HG02759 (cell line): Measurements from ENCODE around the gene TRAFD1.
A peak's percentile ranks its signal among the peaks of the same experiment; 100 is the strongest.

Source experiments
- ATAC-seq: cut with Tn5 transposase; IDR thresholded peaks from one replicate; pipeline ENCODE4 v1.9.1; 2021; ENCODE audit warnings: mild to moderate bottlenecking, moderate library complexity; ENCODE audit not compliant: unreplicated experiment

The TRAFD1 gene

DNA sequence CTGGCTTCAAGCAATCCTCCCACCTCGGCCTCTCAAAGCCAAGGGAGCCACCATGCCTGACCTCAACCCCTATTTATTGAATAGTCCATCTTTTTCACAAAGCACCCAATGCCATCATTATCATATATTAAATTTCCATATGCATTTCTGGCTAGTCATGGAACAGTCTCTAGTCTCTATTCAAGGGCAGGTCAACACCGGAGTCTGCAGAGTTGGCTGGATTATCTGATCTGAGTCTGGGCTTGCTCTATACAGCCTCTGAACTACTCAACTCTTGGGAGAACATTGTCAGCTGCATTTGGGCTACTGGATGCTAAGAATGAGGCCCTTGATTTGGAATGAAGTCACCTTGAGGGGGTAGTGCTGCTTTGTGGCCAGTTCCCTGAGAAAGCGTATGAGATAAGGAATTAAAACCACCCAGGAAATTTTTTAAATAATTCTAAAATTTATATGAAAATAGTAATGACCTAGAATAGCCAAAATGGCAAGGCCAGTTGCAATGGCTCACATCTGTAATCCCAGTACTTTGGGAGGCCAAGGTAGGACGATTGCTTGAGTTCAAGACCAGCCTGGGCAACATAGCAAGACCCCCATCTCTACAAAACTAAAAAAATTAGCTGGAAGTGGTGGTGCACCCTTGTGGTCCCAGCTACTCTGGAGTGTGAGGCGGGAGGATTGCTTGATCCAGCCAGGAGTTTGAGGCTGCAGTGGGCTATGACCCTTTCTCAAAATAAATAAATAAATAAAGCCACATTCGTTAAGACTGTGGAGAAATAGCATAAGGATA is 9.9 kb upstream of the TRAFD1 start:
- no peak for ATAC-seq

DNA sequence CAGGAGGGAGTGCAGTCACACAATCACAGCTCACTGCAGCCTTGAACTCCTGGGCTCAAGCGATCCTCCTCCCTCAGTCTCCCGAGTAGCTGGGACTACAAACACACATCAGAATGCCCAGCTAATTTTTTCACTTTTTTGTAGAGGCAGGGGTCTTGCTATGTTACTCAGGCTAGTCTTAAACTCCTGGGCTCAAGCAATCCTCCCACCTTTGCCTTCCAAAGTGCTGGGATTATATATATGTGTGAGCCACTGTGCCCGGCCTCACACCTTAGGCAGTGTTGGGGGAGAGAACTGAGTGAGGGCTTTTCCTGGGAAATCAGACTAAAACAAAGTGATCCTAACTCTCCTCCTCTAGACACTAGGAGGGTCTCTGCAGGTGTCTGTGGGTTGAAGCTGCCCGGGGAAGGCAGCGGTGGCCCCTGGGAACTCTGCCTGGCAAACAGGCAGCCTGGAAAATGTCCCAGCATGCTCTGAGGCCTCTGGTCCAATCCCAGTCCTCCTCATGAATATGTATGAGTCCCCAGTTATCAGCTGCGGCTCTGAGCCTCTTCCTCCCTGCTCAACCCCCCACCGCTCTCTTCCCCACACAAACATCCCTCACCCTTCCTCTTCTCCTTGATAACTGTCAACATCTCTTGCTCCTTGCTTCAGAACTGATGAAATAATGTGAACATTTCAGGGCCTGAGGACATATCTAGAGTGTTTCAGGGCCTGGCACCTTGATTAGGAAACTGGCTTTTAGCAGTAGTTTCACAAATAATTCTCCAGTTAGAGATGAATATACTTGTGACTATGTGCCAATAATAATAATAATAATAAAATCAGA is 8.9 kb upstream of the TRAFD1 start:
- ATAC-seq = no peak

DNA sequence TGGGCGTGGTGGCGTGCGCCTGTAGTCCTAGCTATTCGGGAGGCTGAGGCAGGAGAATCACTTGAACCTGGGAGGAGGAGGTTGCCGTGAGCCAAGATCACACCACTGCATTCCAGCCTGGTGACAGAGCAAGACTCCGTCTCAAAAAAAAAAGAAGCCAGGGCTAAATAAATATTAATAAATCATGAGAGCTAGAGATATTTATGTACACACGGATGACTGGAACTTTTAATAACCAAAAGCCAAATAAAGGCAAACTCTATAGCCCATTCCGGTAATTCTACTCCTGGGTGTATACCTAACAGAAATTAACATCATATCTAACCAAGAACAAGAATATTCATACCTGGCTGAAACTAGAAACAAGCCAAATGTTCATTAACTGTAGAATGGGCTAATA is 7.7 kb upstream of the TRAFD1 start:
- ATAC-seq = no peak

DNA sequence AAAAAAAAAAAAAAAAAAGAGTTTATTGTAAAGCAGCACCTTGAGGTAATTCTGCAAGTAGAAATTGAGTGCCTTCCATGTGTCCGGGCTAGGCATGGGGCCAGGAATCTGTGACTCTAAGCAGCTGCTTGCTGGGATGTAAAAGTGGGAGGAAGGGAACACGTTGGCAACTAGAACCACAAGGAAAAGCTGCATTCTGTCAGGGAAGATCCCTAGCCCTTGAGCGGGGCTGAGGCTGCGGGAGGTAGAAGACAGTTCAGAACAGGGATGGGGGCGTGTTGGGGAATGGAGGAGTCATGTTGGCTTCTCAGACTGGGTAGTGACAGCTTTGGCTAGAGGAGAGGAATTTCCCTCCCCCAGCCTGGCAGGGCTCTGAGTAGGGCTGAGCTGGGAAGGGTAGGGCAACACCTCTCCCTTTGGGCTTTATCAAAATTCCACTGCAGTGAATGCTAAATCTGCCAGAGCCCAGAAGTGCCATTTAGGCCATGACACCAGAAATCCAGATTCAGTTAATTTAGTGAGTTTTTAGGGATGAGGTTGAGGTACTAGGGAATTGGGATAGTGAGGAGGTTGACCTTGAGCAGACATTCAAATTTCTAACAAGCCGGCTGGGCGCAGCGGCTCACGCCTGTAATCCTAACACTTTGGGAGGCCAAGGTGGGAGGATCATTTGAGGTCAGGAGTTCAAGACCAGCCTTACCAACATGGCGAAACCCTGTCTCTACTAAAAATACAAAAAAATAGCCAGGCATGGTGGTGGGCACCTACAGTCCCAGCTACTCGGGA is 3.4 kb upstream of the TRAFD1 start:
- ATAC-seq = no peak

DNA sequence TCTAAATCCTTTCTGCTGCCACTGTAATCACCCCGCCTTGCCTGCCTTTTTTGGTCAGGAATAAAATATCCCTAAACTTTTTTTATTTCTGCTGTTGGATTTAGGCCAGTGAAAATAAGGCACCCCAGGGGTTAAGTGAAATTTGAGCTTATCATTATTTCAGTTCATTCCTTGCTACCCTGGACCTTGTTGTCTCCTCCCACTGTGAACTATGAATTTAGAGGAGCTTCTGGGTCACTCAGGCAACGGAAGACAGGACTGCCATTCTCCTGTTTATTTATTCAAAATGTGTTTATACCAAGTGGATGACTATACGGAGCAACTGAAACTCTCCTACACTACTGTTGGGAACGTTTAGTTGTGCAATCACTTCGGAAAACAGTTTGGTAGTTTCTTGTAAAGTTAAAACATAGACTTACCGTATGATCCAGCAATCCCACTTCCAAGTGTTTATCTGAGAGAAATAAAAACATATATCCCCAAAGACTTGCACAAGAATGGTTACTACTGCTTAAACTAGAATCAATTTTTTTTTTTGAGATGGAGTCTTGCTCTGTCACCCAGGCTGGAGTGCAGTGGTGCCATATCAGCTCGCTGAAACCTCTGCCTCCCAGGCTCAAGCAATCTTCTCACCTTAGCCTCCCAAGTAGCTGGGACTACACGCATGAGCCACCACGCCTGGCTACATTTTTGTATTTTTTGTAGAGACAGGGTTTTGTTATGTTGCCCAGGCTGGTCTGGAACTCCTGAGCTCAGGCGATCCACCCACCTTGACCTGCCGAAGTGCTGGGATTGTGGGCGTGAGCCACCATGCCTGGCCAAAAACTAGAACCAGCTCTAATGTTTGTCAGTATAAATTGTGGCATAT is 2.3 kb upstream of the TRAFD1 start:
- ATAC-seq = no peak

- no peak for ATAC-seq
Observed at GRCh38 chr12:112124918-112125249, 476 bp upstream of the TRAFD1 start.

DNA sequence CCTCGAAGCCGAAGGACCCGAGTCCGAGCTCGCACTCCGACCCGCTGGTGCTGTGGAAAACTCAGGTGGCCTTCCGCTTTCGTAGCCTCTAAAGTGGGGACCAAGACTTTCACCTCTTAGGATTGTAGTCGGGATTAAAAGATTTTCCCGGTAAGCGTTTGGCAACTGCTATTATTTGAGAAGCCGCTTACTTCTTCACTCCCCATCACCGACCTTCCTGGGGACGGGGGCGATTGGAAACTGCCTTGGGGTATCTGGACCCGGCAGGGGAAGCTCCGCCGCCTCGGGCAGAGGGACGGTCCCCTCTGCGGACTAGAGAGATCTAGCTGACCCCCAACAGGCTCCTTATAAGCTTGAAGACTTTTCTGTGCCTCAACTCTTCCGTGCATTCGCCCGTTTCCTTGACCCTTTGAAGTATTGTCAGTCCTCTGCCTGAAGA is 659 bp downstream of the TRAFD1 start:
- no peak for ATAC-seq

DNA sequence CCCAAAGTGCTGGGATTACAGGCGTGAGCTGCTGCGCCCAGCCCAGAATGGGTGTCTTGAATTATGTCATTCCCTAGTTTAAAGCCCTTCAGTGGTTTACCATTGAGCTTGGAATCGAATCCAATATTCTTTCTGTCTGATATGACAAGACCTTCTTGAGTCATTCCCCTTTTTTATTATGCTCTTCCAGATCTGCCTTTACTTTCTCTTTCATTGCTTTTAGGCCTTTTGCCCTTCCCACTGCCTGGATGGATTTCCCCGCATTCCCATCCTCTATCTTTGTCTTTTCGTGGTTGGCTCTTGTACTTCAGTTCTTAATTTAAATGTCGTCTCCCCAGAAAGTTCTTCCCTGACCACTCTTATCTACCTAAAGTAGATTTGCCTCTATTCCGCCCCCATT is 1.6 kb downstream of the TRAFD1 start:
- no peak for ATAC-seq

- ATAC-seq = peak; percentile 66
Observed at GRCh38 chr12:112130441-112130998, 5.2 kb downstream of the TRAFD1 start.

DNA sequence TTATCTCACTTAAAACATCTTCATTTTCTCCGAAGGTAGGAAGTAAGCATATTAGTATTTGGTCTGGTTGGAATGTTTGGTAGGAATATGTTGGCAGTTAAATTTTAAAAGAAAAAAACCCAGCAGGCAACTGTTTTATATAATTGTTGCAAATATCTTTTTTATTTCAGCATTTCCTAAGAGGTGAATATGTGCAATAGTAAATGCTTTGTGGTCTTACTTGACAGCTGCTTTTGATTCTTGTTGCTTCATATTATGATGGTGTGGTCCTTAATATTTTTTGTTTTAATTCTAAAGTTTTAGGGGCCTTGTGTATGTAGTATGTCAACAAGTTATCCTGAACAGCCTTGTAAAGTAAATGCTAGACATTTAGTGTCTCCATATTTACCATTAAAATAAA is 6.3 kb downstream of the TRAFD1 start:
- ATAC-seq = no peak

GRCh38 chr12:112133418-112133817 is 8.1 kb downstream of the TRAFD1 start:
- ATAC-seq = no peak

GRCh38 chr12:112134731-112135130 is 9.4 kb downstream of the TRAFD1 start:
- ATAC-seq = no peak

DNA sequence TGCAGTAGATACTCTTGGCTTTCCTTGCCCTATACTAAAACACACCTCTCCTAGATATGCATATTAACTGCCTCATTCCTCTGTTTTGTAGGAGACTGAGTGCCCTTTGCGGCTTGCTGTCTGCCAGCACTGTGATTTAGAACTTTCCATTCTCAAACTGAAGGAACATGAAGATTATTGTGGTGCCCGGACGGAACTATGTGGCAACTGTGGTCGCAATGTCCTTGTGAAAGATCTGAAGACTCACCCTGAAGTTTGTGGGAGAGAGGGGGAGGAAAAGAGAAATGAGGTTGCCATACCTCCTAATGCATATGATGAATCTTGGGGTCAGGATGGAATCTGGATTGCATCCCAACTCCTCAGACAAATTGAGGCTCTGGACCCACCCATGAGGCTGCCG is 15.4 kb downstream of the TRAFD1 start:
- no peak for ATAC-seq

GRCh38 chr12:112146123-112146522 is 20.8 kb downstream of the TRAFD1 start:
- no peak for ATAC-seq

DNA sequence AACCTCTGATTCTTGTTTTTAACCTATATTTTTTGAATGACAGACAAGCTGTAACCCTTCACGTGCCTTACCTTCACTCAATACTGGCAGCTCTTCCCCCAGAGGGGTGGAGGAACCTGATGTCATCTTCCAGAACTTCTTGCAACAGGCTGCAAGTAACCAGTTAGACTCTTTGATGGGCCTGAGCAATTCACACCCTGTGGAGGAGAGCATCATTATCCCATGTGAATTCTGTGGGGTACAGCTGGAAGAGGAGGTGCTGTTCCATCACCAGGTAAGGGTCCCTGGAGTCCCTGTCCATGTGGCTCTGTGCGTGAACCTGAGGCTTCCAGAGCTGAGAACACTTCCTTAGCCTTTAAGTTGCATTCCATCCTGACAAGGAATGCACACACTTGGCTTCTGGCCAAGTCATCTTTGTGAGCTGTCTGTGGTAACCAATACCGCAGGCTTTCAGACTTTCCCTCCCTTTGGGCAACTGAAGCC is 22.7 kb downstream of the TRAFD1 start:
- ATAC-seq = no peak

DNA sequence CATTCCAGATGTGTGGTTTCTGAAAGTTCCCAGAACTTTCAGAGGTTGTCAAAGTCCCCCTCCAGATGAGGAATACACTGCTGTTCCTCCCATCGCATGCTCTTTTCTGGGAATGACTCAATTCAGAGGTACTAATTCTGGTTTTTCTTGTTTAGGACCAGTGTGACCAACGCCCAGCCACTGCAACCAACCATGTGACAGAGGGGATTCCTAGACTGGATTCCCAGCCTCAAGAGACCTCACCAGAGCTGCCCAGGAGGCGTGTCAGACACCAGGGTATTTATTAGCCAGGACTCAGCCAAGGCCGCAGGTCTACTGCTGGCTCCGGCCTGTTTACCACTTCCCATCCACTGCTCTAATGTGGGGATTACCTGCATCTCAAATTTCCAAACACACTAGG is 24.2 kb downstream of the TRAFD1 start:
- peak; percentile 63 for ATAC-seq

DNA sequence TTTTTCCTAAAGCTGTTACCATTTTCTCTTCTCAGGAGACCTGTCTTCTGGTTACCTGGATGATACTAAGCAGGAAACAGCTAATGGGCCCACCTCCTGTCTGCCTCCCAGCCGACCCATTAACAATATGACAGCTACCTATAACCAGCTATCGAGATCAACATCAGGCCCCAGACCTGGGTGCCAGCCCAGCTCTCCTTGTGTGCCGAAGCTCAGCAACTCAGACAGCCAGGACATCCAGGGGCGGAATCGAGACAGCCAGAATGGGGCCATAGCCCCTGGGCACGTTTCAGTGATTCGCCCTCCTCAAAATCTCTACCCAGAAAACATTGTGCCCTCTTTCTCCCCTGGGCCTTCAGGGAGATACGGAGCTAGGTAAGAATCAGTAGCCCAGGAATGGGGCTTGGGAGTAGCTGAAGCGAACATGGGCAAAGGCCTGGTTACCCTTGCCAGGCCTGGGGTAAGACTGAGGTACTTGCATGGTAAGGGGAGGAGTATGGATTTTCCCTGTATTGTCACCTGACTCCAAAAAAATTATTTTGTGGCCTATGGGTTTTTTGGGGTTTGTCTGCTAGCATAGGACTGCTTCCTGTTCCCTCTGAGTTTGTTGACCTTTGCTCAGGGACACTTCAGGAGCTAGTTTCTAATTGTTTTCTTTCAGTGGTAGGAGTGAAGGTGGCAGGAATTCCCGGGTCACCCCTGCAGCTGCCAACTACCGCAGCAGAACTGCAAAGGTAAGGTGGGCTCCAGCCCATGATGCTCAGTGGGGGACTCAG is 26.6 kb downstream of the TRAFD1 start:
- no peak for ATAC-seq

DNA sequence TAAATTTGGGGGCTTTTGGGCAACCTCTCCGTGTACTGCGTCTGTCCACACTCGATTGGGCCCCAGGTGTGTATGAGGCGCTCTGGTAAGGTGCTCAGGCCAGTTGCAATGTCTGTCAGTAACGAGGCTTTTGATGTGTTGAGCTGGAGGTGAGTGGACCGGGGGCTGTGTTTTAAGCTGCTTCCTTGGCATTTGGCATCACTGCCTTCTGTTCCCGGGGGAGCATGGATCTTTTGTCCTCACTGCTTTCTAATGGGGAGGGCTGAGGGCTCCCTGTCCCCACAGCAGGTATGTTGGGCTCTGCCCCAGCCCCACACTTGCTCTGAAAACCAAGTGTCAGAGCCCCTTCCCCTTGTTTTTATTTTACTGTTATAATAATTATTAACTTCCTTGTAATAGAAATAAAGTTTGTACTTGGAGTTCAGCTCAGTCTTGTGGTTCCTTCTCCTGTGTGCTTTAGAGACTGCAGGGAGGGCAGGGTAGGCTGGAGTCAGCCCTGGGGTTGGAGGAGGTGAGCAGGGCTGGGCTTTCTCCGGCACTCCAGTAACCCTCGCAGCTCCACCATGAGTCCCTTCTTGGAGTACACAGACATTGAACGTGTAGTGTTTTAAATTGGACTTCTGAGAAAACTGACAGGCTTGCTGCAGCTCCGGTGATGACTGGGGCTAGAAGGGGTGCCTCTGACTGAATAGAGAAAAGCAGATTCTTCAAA is 28.0 kb downstream of the TRAFD1 start:
- no peak for ATAC-seq

DNA sequence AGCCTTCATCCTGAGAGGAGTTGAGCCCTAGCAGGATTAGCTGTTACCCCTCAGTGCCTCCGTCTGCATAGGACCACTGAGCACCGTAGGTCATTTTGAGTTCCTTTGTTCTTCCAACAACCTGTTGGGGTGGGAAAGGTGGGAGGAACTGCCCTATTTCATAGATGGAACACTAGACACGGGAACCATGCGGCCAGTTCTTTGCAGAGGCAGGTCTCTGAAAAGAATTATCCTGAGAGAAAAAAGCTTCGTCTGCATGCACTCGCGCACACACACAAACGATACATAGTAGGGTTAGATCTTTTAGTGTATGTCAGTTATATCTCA is 28.5 kb downstream of the TRAFD1 start:
- ATAC-seq = no peak
